GM18858 (cell line): ENCODE measurements around the gene CACNB2.
"Not testable (repeated sequence)": the region's sequence is repeated elsewhere in the genome, so short reads cannot be mapped to it uniquely, and the experiment has no call there.

Experiments
- ATAC-seq: cut with Tn5 transposase; IDR thresholded peaks from one replicate; pipeline ENCODE4 v1.9.1; 2021; ENCODE audit not compliant: unreplicated experiment

Gene CACNB2

DNA sequence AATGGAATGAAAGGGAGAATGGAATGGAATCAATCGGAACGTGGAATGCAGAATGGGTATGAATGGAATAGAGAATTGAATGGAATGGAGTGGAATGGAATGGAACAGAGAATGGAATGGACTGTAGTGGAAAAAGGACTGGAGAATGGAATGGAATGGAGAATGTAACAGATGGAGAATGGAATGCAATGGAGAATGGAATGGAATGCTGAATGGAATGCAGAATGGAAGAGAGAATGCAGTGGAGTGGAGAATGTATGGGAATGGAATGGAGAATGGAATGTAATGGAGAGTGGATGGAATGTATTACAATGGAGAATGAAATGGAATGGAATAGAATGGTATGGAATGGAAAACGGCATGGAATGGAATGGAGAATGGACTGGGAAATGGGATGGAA, 414.3 kb downstream of the CACNB2 start:
- no peak for ATAC-seq

GRCh38 chr10:18556522-18557147, 416.4 kb downstream of the CACNB2 start:
- ATAC-seq, result no peak

DNA sequence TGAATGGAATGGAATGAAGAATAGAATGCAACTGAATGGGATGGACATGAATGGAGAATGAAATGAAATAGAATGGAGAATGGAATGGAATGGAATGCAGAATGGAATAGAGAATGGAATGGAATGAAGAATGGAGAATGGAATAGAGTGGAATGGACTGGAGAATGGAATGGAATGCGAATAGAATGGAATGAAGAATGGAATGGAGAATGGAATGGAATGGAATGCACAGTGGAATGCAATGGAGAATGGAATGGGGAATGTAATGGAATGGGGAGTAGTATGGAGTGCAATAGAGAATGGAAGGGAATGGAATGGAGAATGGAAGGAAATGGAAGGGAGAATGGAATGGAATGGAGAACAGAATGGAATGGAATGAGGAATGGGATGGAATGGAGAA, 417.7 kb downstream of the CACNB2 start:
- no peak for ATAC-seq

GRCh38 chr10:18561861-18562551, 421.8 kb downstream of the CACNB2 start:
- no peak for ATAC-seq

DNA sequence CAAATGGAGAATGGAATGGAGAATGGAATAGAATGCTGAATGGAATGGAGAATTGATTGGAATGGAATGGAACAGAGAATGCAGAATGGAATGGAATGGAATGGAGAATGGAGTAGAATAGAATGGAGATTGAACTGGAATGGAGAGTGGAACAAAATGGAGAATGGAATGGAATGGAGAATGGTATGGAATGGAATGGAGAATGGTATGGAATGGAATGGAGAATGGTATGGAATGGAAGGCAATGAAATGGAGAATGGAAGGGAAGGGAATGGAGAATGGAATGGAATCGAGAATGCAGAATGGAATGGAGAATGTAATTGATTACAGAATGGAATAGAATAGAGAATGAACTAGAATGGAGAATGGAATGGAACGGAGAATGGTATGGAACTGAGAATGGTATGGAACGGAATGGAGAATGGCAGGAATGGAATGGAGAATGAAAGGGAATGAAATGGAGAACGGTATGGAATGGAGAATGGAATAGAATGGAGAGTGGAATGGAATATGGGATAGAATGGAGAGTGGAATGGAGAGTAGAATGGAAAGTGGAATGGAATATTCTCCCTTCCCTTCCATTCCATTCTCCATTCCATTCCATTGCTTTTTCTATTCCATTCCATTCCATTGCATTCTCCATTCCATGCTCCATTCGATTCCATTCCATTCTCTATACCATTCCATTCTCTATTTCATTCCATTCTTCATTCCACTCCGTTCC, 422.9 kb downstream of the CACNB2 start:
- ATAC-seq, result no peak

- no peak for ATAC-seq
Observed at GRCh38 chr10:18565006-18565405, 424.8 kb downstream of the CACNB2 start.

GRCh38 chr10:18566177-18566576, 426.0 kb downstream of the CACNB2 start:
- no peak for ATAC-seq

- ATAC-seq, result no peak
Observed at GRCh38 chr10:18567343-18567856, 427.2 kb downstream of the CACNB2 start.

DNA sequence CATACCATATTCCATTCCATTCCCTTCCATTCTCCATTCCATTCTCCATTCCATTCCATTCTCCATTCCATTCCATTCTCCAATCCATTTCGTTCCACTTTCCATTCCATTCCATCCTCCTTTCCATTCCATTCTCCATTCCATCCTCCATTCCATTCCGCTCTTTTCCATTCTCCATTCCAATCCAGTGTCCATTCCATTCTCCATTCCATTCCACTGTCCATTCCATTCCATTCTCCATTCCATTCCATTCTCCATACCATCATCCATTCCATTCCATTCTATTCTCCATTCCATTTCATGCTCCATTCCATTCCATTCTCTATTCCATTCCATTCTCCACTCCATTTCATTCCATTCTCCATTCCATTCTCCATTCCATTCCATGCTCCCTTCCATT, 430.2 kb downstream of the CACNB2 start:
- not testable (repeated sequence) for ATAC-seq

GRCh38 chr10:18571076-18571475, 430.9 kb downstream of the CACNB2 start:
- no peak for ATAC-seq

DNA sequence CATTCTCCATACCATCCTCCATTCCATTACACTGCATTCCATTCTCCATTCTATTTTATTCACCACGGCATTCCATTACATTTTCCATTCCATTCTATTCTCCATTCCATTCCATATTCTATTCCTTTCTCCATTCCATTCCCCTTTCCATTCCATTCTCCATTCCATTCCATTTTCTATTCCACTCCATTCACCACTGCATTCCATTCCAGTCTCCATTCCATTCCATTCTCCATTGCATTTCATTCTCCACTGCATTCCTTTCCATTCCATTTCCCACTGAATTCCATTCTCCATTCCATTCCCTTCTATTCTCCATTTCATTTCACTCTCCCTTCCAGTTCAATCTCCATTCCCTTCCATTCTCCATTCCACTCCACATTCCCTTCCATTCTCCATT, 431.6 kb downstream of the CACNB2 start:
- ATAC-seq, result no peak

GRCh38 chr10:18572959-18573561, 432.8 kb downstream of the CACNB2 start:
- no peak for ATAC-seq

GRCh38 chr10:18576586-18576985, 436.4 kb downstream of the CACNB2 start:
- ATAC-seq, result no peak

GRCh38 chr10:18577823-18578685, 437.8 kb downstream of the CACNB2 start:
- no peak for ATAC-seq

DNA sequence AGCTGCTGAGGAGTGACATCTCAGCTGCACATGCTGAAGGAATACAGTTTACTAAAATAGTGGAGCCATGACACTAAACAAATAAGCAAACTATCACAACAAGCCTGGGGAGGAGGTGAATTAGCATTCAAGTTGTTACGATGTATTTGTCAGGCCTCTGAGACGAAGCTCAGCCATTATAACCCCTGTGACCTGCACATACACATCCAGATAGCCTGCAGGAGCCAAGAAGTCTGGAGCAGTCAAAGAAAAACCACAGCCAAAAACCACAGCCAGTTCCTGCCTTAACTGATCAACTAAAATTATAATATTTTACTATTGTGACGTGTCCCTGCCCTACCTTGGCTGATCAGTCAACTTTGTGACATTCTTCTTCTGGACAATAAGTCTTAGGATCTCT, 442.6 kb downstream of the CACNB2 start:
- peak; percentile 55 for ATAC-seq

DNA sequence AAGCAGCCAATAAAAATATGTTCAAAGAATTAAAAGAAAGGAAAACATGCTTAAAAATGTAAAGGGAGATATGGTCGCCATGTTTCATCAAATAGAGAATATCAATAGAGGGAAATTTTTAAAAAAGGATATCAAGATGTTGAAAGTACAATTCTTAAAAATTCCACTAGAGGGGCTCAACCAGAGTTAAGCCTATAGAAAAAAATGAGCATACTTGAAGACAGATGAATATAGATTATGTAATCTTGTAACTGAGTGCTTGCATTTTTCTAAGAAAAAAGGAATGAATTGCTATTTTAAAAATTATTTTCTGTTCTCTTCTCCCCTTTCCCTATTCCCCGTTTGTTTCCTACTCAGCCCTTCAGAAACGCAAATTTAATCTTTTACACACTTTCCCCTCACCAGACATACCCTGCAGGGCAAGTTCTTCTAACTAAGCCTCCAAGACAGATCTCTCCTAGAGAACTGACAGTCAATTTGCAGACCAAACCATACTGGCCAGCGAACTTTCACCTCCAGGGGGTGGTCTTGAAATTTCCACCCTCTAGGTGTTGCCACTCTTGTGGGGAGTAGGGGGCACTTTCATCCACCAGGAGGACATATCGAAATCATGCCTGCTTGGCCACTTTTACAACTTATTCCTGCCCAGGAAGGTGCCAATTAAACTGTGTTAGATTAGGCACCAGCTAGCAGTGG, 443.5 kb downstream of the CACNB2 start:
- peak; percentile 48 for ATAC-seq

DNA sequence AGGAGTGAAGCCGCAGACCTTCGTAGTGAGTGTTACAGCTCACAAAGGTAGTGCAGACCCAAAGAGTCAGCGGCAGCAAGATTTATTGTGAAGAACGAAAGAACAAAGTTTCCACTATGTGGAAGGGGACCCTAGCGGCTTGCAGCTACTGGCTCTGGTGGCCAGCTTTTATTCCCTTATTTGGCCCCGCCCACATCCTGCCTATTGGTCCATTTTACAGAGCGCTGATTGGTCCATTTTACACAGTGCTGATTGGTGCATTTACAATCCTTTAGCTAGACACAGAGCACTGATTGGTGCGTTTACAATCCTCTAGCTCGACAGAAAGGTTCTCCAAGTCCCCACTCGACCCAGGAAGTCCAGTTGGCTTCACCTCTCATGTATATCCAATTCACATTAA, 446.4 kb downstream of the CACNB2 start:
- not testable (repeated sequence) for ATAC-seq

GRCh38 chr10:18591141-18591540, 450.9 kb downstream of the CACNB2 start:
- ATAC-seq, result not testable (repeated sequence)
